Esophagus muscularis mucosa (tissue), 4 donors: ENCODE data around the gene PIBF1. TPM values are rescaled to one million over a fixed set of nuclear protein-coding genes. Genes with fewer than 3 reads are reported as not detected.

Experiments
- DNase-seq: peaks from one replicate; pipeline ENCODE4 v3.0.0-alpha.2; 2017; ENCODE audit errors: extremely low spot score
- H3K27ac ChIP-seq, 4 donors: fragments of 200-600 bp; sonication (generic); replicated peaks in 1 of 4; 1 replicate in 3 of 4; 2 replicates in 1 of 4; pipeline ENCODE4 v1.5.1; 2016 to 2019; ENCODE audit warnings: mild to moderate bottlenecking in 1 of 4
- H3K27me3 ChIP-seq, 4 donors: fragments of 200-600 bp; sonication (generic); one replicate each; pipeline versions ENCODE4 v1.5.1 to v1.6.0; 2016 to 2019
- H3K36me3 ChIP-seq, 4 donors: fragments of 200-600 bp; sonication (generic); one replicate each; pipeline ENCODE4 v1.5.1; 2016 to 2019
- H3K4me1 ChIP-seq, 4 donors: fragments of 200-600 bp; sonication (generic); one replicate each; pipeline ENCODE4 v1.5.1; 2016 to 2019
- H3K4me3 ChIP-seq, 4 donors: fragments of 200-600 bp; sonication (generic); 1 replicate in 2 of 4; 2 replicates in 2 of 4; pipeline ENCODE4 v1.5.1; 2016 to 2019; ENCODE audit warnings: mild to moderate bottlenecking in 4 of 4, moderate library complexity in 1 of 4
- H3K9me3 ChIP-seq, 4 donors: fragments of 200-600 bp; sonication (generic); 1 replicate in 3 of 4; 2 replicates in 1 of 4; pipeline ENCODE4 v1.5.1; 2016 to 2019
- EP300 ChIP-seq: sonication (generic); formaldehyde crosslinking; IDR thresholded peaks from one replicate; pipeline ENCODE4 v1.6.1; 2017; ENCODE audit warnings: antibody characterized with exemption
- POLR2A ChIP-seq: fragments of 450-650 bp; IDR thresholded peaks from one replicate; pipeline ENCODE4 v1.6.1; 2017; ENCODE audit warnings: antibody characterized with exemption, moderate library complexity, mild to moderate bottlenecking, low read depth
- POLR2AphosphoS5 ChIP-seq, 2 donors: sonication (generic); formaldehyde crosslinking; IDR thresholded peaks; one replicate each; pipeline ENCODE4 v1.6.1; 2017; ENCODE audit warnings: antibody characterized with exemption in 2 of 2
- WGBS: methylation state at CpG from one replicate; pipeline ENCODE4 v1.1.5; 2018; 5-methylcytosine and 5-hydroxymethylcytosine counted together
- intact Hi-C: fragments of 100-400 bp; cut with DNase I; formaldehyde crosslinking; loops from one replicate; pipeline ENCODE4 v1.15.1; 2023
- total RNA-seq, 4 donors: library from RNA; depleted of rRNA; stranded (reverse); fragments of >200 nt; gene quantifications; one replicate each; pipeline versions ENCODE4 v1.1.0 to v1.2.1, GENCODE V29; 2016
- TF ChIP-seq, protein P1 (sequence below), 3 experiments: fragments of 200-600 bp in 2 of 3; fragments of 450-650 bp in 1 of 3; sonication (generic) in 2 of 3; IDR thresholded peaks; one replicate each; pipeline ENCODE4 v1.5.1; 2017 to 2019; ENCODE audit warnings: antibody characterized with exemption in 3 of 3, mild to moderate bottlenecking in 2 of 3, moderate library complexity in 1 of 3

The PIBF1 gene
- total RNA-seq, 4 donors from 2014 or later, result 9.9 to 18.9 (median 13.3) TPM

DNA sequence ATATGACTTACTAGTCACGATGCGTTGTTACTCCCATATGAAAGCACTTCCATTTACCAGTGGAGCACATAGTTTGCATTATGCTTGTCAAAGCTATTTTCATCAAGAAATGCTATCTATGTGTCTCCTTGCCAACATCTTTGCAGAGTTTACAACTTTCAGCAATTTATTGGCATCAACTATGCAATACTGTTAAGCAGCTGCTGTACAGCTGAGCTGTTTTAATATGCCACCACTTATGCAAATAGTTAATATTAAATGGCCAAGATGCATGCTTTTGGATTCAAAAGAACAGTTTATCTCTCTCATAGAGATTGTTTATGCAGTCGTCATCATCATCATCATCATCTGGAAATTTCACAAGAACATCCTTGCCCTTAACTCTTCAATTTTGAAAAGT is 209.0 kb downstream of the PIBF1 start:
- no peak overlapping the region for H3K4me3 ChIP-seq
- no peak for DNase-seq
- TF ChIP-seq POLR2A, result no peak
- TF ChIP-seq POLR2AphosphoS5 (IDR thresholded peaks at IDR 0.05), result no peak
- TF ChIP-seq, protein P1, sequence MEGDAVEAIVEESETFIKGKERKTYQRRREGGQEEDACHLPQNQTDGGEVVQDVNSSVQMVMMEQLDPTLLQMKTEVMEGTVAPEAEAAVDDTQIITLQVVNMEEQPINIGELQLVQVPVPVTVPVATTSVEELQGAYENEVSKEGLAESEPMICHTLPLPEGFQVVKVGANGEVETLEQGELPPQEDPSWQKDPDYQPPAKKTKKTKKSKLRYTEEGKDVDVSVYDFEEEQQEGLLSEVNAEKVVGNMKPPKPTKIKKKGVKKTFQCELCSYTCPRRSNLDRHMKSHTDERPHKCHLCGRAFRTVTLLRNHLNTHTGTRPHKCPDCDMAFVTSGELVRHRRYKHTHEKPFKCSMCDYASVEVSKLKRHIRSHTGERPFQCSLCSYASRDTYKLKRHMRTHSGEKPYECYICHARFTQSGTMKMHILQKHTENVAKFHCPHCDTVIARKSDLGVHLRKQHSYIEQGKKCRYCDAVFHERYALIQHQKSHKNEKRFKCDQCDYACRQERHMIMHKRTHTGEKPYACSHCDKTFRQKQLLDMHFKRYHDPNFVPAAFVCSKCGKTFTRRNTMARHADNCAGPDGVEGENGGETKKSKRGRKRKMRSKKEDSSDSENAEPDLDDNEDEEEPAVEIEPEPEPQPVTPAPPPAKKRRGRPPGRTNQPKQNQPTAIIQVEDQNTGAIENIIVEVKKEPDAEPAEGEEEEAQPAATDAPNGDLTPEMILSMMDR (IDR thresholded peaks at IDR 0.05), result no peak
- no peak for TF ChIP-seq EP300
- H3K27me3 ChIP-seq, result no peaks in the 10 kb centered on the region
- intact Hi-C loops, result no loop called here
- 96% methylated on average over 3 of the region's 3 CpGs for WGBS
- no peaks in the 10 kb centered on the region for H3K4me1 ChIP-seq
- peaks cover 0 to 13% (median 0%) of the 10 kb centered on the region in 4 donors for H3K36me3 ChIP-seq
- no peak overlapping the region for H3K27ac ChIP-seq
- H3K9me3 ChIP-seq, result no peaks in the 10 kb centered on the region

DNA sequence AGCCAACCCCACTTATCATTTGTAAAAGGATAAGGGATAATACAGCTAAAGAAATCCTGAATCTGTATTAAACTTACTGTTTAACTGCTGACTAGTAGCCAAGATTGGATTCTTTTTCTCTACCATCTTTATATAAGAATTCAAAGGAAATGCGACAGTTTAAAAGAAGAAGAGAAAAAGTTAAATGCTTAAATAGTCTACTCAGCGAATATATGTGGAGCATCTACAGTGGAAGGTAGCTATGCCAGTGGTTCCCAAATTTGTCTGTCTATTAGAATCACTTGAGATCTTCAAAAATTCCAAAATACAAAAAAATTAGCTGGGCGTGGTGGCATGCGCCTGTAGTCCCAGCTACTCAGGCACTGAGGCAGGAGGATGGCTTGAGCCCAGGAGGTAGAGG is 216.1 kb downstream of the PIBF1 start:
- no peak for DNase-seq
- Histone ChIP-seq H3K4me3 (no peak overlapping the region), H3K36me3 (peaks cover 0 to 26% (median 8%) of the 10 kb centered on the region in 4 donors), H3K9me3 (no peaks in the 10 kb centered on the region), H3K27ac (no peak overlapping the region), H3K27me3 (no peaks in the 10 kb centered on the region), H3K4me1 (no peaks in the 10 kb centered on the region)
- no peak for TF ChIP-seq POLR2A
- no peak for TF ChIP-seq POLR2AphosphoS5 (IDR thresholded peaks at IDR 0.05)
- no peak for TF ChIP-seq EP300
- TF ChIP-seq, protein P1 (IDR thresholded peaks at IDR 0.05), result no peak
- intact Hi-C loops, result no loop called here
- WGBS, result 100% methylated on average over 4 of the region's 4 CpGs

DNA sequence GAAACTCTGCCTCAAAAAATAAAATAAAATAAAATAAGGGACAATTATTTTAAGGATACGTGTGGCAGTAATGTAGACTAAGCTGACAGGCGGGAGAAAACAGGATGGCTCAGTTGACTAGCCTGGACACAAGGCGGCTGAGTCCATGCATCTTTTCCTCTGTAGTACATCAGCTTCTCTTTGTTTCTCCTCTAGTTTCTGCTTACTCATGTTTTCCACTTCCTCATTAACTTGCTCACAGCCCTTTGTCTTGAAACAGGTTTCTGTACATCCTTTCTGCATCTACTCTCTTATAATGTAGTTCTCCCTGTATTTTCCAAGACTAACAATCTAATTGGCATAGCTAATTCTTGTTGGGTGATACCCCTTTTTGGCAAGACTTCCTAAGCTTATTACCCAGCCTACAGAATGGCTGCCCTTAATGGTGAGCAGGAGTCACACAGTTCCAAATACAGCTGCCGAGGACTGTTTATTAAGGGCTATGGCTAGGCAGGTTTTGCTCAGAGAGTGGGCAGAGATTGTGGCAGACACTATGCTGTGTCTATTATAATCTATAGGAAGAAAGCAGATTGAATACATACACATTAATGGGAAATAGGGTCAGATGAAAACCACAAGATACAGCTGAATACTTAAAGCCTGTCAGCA is 218.2 kb downstream of the PIBF1 start:
- TF ChIP-seq EP300, result no peak
- no peak for TF ChIP-seq POLR2A
- no peak for TF ChIP-seq POLR2AphosphoS5 (IDR thresholded peaks at IDR 0.05)
- TF ChIP-seq, protein P1 (IDR thresholded peaks at IDR 0.05), result no peak
- Histone ChIP-seq H3K4me3 (no peak overlapping the region), H3K9me3 (no peaks in the 10 kb centered on the region), H3K36me3 (peaks cover 4 to 42% (median 15%) of the 10 kb centered on the region in 4 donors), H3K27ac (no peak overlapping the region), H3K27me3 (no peaks in the 10 kb centered on the region), H3K4me1 (no peaks in the 10 kb centered on the region)
- 80% methylated on average over 4 of the region's 4 CpGs for WGBS
- intact Hi-C loops, result no loop called here
- no peak for DNase-seq

DNA sequence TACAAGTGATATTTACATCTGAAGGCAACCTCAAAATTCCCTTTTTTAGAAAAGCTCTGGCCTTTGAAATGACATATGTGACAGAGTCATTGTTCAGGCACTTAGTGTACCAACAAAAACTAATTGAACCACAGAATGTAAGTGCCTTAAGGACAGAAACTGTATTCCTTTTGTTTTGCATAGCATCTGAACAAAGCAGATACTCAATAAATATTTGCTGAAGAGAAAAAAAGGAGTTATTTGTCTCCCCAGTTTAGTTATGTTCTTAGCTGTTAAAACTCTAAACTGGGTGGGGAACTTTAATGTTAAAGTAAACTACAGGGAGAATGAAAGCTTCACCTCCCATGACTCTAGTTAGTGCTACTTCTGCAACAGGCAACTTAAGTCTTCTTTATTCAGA is 220.0 kb downstream of the PIBF1 start:
- intact Hi-C loops, result no loop called here
- Histone ChIP-seq H3K27me3 (no peaks in the 10 kb centered on the region), H3K36me3 (peaks cover 4 to 42% (median 15%) of the 10 kb centered on the region in 4 donors), H3K4me3 (no peak overlapping the region), H3K9me3 (no peaks in the 10 kb centered on the region), H3K27ac (no peak overlapping the region), H3K4me1 (no peaks in the 10 kb centered on the region)
- TF ChIP-seq POLR2A (no peak), EP300 (no peak), POLR2AphosphoS5 (IDR thresholded peaks at IDR 0.05) (no peak)
- TF ChIP-seq, protein P1 (IDR thresholded peaks at IDR 0.05), result no peak
- no peak for DNase-seq

DNA sequence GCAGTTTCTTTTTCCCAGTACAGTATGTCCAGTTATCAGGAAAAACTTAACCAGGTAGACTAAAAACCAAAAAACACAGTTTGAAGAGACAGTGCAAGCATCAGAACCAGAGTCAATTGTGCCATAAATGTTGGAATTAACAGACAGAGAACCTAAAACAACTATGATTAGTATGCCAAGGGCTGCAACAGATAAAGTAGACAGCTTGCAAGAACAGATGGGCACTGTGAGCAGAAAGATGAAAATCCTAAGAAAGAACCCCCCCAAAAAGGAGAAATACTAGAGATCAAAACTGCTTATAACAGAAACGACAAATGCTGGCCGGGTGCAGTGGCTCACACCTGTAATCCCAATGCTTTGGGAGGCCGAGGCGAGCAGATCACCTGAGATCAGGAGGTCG is 229.8 kb downstream of the PIBF1 start:
- H3K36me3 ChIP-seq, result peaks cover 0 to 18% (median 6%) of the 10 kb centered on the region in 4 donors
- H3K27me3 ChIP-seq, result no peaks in the 10 kb centered on the region
- 94% methylated on average over 5 of the region's 5 CpGs for WGBS
- intact Hi-C loops, result no loop called here
- TF ChIP-seq, protein P1 (IDR thresholded peaks at IDR 0.05), result no peak
- no peak for TF ChIP-seq EP300
- TF ChIP-seq POLR2A, result no peak
- TF ChIP-seq POLR2AphosphoS5 (IDR thresholded peaks at IDR 0.05), result no peak
- H3K27ac ChIP-seq, result no peak overlapping the region
- no peak overlapping the region for H3K4me3 ChIP-seq
- H3K4me1 ChIP-seq, result no peaks in the 10 kb centered on the region
- H3K9me3 ChIP-seq, result no peaks in the 10 kb centered on the region
- DNase-seq, result no peak
